GM18499 (cell line): ENCODE data around the gene AHNAK2.
"Not testable (repeated sequence)": the region's sequence is repeated elsewhere in the genome, so short reads cannot be mapped to it uniquely, and the experiment has no call there.

ENCODE experiments used
- ATAC-seq: cut with Tn5 transposase; IDR thresholded peaks from one replicate; pipeline ENCODE4 v1.9.1; 2021; ENCODE audit warnings: moderate number of reproducible peaks; ENCODE audit not compliant: insufficient read depth, unreplicated experiment

The AHNAK2 gene

GRCh38 chr14:104956290-104956890 lies 21.8 kb downstream of the AHNAK2 start:
- ATAC-seq = no peak

- ATAC-seq = no peak
Observed at GRCh38 chr14:104955396-104955770, 22.8 kb downstream of the AHNAK2 start.

GRCh38 chr14:104954746-104955395 lies 23.3 kb downstream of the AHNAK2 start:
- no peak for ATAC-seq

- no peak for ATAC-seq
Observed at GRCh38 chr14:104953896-104954656, 24.1 kb downstream of the AHNAK2 start.

DNA sequence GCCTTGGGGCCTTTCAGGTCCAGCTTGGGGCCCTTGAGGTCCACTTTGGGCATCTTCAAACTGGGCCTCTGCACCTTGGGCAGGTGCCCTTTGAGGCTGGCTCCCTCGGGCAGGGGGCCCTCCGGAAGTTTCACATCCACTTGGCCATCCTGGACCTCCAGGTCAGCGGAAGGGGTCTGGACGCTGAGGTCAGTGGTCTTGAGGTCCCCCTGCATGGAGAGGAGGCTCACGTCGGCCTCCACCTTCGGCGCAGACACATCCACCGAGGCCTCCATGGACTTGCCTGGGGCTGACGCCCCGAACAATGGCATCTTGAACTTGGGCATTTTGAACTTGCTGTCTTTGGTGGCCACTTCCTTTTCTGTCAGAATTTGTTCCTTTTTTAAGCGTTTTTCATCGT lies 25.1 kb downstream of the AHNAK2 start:
- no peak for ATAC-seq

GRCh38 chr14:104951863-104952657 lies 26.1 kb downstream of the AHNAK2 start:
- ATAC-seq = not testable (repeated sequence)

GRCh38 chr14:104950701-104951100 lies 27.5 kb downstream of the AHNAK2 start:
- not testable (repeated sequence) for ATAC-seq

- no peak for ATAC-seq
Observed at GRCh38 chr14:104950021-104950420, 28.2 kb downstream of the AHNAK2 start.

DNA sequence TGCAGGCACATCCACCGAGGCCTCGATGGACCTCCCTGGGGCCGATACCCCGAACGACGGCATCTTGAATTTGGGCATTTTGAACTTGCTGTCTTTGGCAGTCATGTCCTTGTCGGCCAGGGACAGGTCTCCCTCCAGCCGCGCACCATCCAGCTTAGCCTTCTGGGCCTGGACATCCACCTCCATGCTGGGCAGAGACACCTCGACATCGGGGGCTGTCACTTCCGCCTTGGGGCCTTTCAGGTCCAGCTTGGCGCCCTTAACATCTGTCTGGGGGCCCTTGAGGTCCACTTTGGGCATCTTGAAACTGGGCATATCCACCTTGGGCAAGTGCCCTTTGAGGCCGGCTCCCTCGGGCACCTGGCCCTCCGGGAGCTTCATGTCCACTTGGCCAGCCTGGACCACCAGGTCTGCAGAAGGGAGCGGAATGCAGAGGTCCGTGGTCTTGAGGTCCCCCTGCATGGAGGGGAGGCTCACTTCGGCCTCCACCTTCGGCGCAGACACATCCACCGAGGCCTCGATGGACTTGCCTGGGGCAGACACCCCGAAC lies 28.7 kb downstream of the AHNAK2 start:
- not testable (repeated sequence) for ATAC-seq

DNA sequence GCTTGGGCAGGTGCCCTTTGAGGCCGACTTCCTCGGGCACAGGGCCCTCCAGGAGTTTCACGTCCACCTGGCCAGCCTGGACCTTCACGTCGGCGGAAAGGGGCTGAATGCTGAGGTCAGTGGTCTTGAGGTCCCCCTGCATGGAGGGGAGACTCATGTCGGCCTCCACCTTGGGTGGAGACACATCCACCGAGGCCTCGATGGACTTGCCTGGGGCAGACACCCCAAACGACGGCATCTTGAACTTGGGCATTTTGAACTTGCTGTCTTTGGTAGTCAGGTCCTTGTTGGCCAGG lies 29.5 kb downstream of the AHNAK2 start:
- ATAC-seq = no peak

- ATAC-seq = not testable (repeated sequence)
Observed at GRCh38 chr14:104947881-104948735, 30.1 kb downstream of the AHNAK2 start.

- not testable (repeated sequence) for ATAC-seq
Observed at GRCh38 chr14:104947201-104947600, 31.0 kb downstream of the AHNAK2 start.

GRCh38 chr14:104945986-104946965 lies 31.9 kb downstream of the AHNAK2 start:
- ATAC-seq = not testable (repeated sequence)

- ATAC-seq = not testable (repeated sequence)
Observed at GRCh38 chr14:104945266-104945665, 32.9 kb downstream of the AHNAK2 start.

GRCh38 chr14:104944436-104945205 lies 33.6 kb downstream of the AHNAK2 start:
- ATAC-seq = not testable (repeated sequence)

- ATAC-seq = not testable (repeated sequence)
Observed at GRCh38 chr14:104944016-104944308, 34.2 kb downstream of the AHNAK2 start.

DNA sequence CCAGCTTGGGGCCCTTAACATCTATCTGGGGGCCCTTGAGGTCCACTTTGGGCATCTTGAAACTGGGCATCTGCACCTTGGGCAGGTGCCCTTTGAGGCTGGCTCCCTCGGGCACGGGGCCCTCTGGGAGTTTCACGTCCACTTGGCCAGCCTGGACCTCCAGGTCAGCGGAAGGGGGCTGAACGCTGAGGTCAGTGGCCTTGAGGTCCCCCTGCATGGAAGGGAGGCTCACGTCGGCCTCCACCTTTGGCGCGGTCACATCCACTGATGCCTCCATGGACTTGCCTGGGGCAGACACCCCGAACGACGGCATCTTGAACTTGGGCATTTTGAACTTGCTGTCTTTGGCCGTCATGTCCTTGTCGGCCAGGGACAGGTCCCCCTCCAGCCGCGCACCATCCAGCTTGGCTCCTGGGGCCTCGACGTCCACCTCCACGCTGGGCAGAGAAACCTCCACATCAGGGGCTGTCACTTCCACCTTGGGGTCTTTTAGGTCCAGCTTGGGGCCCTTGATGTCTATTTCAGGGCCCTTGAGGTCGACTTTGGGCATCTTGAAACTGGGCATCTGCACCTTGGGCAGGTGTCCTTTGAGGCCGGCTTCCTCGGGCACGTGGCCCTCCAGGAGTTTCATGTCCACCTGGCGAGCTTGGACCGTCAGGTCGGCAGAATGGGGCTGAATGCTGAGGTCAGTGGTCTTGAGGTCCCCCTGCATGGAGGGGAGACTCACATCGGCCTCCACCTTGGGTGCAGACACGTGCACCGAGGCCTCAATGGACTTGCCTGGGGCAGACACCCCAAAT lies 34.8 kb downstream of the AHNAK2 start:
- ATAC-seq = not testable (repeated sequence)
